Mucosa of descending colon (tissue), 3 donors: ENCODE measurements around the gene MAP4K1. TPM values are rescaled to one million over a fixed set of nuclear protein-coding genes. Genes with fewer than 3 reads are reported as not detected.

Experiments
- ATAC-seq: fragments of 200-7000 bp; cut with Tn5 transposase; one replicate; pipeline ENCODE4 v1.9.1; 2020; ENCODE audit warnings: mild to moderate bottlenecking, moderate library complexity
- DNase-seq, 3 donors: peaks; one replicate each; pipeline ENCODE4 v3.0.0-alpha.2; 2020
- H3K36me3 ChIP-seq: fragments of 200-600 bp; one replicate; pipeline ENCODE4 v1.8.0; 2021; ENCODE audit warnings: low read depth, mild to moderate bottlenecking
- H3K4me1 ChIP-seq: fragments of 200-600 bp; one replicate; pipeline ENCODE4 v1.8.0; 2021; ENCODE audit warnings: low read depth, mild to moderate bottlenecking
- H3K4me3 ChIP-seq: fragments of 200-600 bp; one replicate; pipeline ENCODE4 v1.8.0; 2021; ENCODE audit warnings: mild to moderate bottlenecking
- H3K9me3 ChIP-seq: fragments of 200-600 bp; one replicate; pipeline ENCODE4 v1.8.0; 2021; ENCODE audit warnings: mild to moderate bottlenecking
- intact Hi-C, 2 donors: fragments of 100-400 bp; cut with DNase I in 1 of 2; cut with micrococcal nuclease in 1 of 2; formaldehyde crosslinking; loops; one replicate each; pipeline versions ENCODE4 v1.11.0 to v1.11.1; 2022; cut with DNase I, micrococcal nuclease
- total RNA-seq, 3 donors: library from RNA; stranded (reverse); fragmentation: NEBNext Ultra II Directional in 2 of 3; extraction: Animal tissue kit (Norgen Biotek cat#: 25700) in 2 of 3; gene quantifications; one replicate each; pipeline versions ENCODE4 v1.2.1 to v1.2.4, GENCODE V29; 2021 to 2023
- TF ChIP-seq, protein P1 (sequence below): fragments of 200-600 bp; IDR thresholded peaks from one replicate; pipeline ENCODE4 v1.8.0; 2022; ENCODE audit warnings: antibody characterized with exemption, mild to moderate bottlenecking
- donor health status: DM: no; HTN: no; CAD: no; lungs with moderate emphysema.
- donor health status: DM: no; HTN: no; CAD: no.
- donor health status: DM: no; HTN: yes; CAD: no.

Gene MAP4K1
- total RNA-seq, 3 donors from 2014 or later = 6.9 to 10.6 (median 7.4) TPM

GRCh38 chr19:38565691-38566105 lies 52.1 kb downstream of the MAP4K1 start:
- Histone ChIP-seq H3K36me3 (no peaks in the 10 kb centered on the region), H3K9me3 (no peaks in the 10 kb centered on the region), H3K4me1 (no peaks in the 10 kb centered on the region), H3K4me3 (no peak overlapping the region)
- ATAC-seq (no peak), DNase-seq (no peak)
- TF ChIP-seq, protein P1, sequence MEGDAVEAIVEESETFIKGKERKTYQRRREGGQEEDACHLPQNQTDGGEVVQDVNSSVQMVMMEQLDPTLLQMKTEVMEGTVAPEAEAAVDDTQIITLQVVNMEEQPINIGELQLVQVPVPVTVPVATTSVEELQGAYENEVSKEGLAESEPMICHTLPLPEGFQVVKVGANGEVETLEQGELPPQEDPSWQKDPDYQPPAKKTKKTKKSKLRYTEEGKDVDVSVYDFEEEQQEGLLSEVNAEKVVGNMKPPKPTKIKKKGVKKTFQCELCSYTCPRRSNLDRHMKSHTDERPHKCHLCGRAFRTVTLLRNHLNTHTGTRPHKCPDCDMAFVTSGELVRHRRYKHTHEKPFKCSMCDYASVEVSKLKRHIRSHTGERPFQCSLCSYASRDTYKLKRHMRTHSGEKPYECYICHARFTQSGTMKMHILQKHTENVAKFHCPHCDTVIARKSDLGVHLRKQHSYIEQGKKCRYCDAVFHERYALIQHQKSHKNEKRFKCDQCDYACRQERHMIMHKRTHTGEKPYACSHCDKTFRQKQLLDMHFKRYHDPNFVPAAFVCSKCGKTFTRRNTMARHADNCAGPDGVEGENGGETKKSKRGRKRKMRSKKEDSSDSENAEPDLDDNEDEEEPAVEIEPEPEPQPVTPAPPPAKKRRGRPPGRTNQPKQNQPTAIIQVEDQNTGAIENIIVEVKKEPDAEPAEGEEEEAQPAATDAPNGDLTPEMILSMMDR = no peak
- intact Hi-C loops = no loop called here

GRCh38 chr19:38564981-38565690 lies 52.6 kb downstream of the MAP4K1 start:
- intact Hi-C loops = no loop called here
- Histone ChIP-seq H3K9me3 (no peaks in the 10 kb centered on the region), H3K4me1 (no peaks in the 10 kb centered on the region), H3K36me3 (no peaks in the 10 kb centered on the region), H3K4me3 (no peak overlapping the region)
- ATAC-seq (peak; percentile 40), DNase-seq (no peak)
- TF ChIP-seq, protein P1 = no peak

DNA sequence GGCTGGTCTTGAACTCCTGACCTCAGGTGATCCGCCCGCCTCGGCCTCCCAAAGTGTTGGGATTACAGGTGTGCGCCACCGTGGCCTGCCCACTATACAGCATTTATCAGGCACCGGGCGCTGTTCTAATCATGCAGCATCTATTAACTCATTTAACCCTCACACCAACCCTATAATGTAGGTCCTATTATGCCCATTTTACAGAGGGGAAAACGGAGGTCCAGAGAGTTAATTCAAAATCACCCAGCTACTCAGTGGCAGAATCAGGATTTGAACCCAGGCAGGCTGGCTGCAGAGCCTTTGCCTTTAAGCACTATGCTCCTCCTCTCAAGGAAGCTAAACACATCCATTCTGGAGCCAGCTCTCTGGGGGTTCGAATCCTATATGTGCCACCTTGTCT lies 54.3 kb downstream of the MAP4K1 start:
- intact Hi-C loops = no loop called here

GRCh38 chr19:38562096-38562495 lies 55.7 kb downstream of the MAP4K1 start:
- Histone ChIP-seq H3K36me3 (no peaks in the 10 kb centered on the region), H3K4me1 (peaks cover 5% of the 10 kb centered on the region), H3K9me3 (no peaks in the 10 kb centered on the region), H3K4me3 (no peak overlapping the region)
- TF ChIP-seq, protein P1 = no peak
- DNase-seq (no peak), ATAC-seq (no peak)
- intact Hi-C loops = no loop called here

More for the DNA sequence above, 54.3 kb downstream of the MAP4K1 start:
- TF ChIP-seq, protein P1 = no peak
- Histone ChIP-seq H3K9me3 (no peaks in the 10 kb centered on the region), H3K36me3 (no peaks in the 10 kb centered on the region), H3K4me3 (no peak overlapping the region), H3K4me1 (no peaks in the 10 kb centered on the region)
- ATAC-seq (no peak), DNase-seq (no peak)

DNA sequence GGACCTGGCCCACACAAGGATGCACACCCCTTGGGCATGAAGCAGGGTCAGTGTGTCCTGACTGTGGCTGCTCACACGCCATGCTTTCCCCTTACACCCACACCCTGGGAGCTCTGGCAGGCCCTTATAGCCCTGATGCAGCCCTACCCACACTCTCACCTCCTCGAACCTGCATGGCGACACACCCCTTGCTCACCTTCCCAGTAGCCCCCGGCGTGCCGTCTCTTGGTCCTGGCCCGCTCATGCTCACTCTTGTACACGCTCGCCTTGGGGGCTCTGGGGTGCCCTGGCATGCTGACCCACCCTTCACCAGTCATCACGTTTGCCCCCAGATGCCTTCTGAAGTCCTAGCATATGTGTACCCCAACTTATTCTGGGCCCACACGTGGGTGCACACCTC lies 56.1 kb downstream of the MAP4K1 start:
- ATAC-seq (no peak), DNase-seq (no peak)
- H3K4me3 ChIP-seq = no peak overlapping the region
- no peaks in the 10 kb centered on the region for H3K9me3 ChIP-seq
- peaks cover 5% of the 10 kb centered on the region for H3K4me1 ChIP-seq
- TF ChIP-seq, protein P1 = no peak
- H3K36me3 ChIP-seq = no peaks in the 10 kb centered on the region
- intact Hi-C loops = no loop called here
